Transverse colon (tissue), 4 donors: ENCODE data around the gene ELFN1. TPM values are rescaled to one million over a fixed set of nuclear protein-coding genes. Genes with fewer than 3 reads are reported as not detected.

ENCODE experiments used
- DNase-seq: peaks from one replicate; pipeline ENCODE4 v3.0.0-alpha.2; 2019
- H3K27ac ChIP-seq, 4 donors: fragments of 200-600 bp; sonication (generic); 2 replicates each; pipeline ENCODE4 v1.5.1; 2016 to 2018; ENCODE audit warnings: inconsistent platforms in 4 of 4
- H3K27me3 ChIP-seq: fragments of 200-600 bp; sonication (generic); 2 replicates; pipeline ENCODE4 v1.5.1; 2017; ENCODE audit warnings: inconsistent platforms
- H3K36me3 ChIP-seq, 4 donors: fragments of 200-600 bp; sonication (generic); 2 replicates each; pipeline ENCODE4 v1.5.1; 2017 to 2019; ENCODE audit warnings: inconsistent platforms in 4 of 4
- H3K4me1 ChIP-seq, 4 donors: fragments of 200-600 bp; sonication (generic); 2 replicates each; pipeline ENCODE4 v1.5.1; 2017 to 2020; ENCODE audit warnings: inconsistent platforms in 4 of 4
- H3K4me3 ChIP-seq, 4 donors: fragments of 200-600 bp; sonication (generic); 1 replicate in 1 of 4; 2 replicates in 3 of 4; pipeline versions ENCODE4 v1.5.1 to v1.6.1; 2017 to 2019; ENCODE audit warnings: inconsistent platforms in 4 of 4
- H3K9me3 ChIP-seq, 2 donors: fragments of 200-600 bp; sonication (generic); 2 replicates each; pipeline ENCODE4 v1.5.1; 2017 to 2019; ENCODE audit warnings: inconsistent platforms in 2 of 2
- EP300 ChIP-seq: sonication (generic); formaldehyde crosslinking; IDR thresholded peaks from one replicate; pipeline ENCODE4 v1.6.1; 2017; ENCODE audit warnings: antibody characterized with exemption, low read depth
- POLR2A ChIP-seq: fragments of 450-650 bp; IDR thresholded peaks from one replicate; pipeline ENCODE4 v1.6.1; 2016; ENCODE audit warnings: antibody characterized with exemption, mild to moderate bottlenecking, moderate library complexity
- POLR2AphosphoS5 ChIP-seq, 3 donors: sonication (generic); formaldehyde crosslinking; IDR thresholded peaks; one replicate each; pipeline ENCODE4 v1.6.1; 2016; ENCODE audit warnings: antibody characterized with exemption in 3 of 3
- WGBS, 2 donors: methylation state at CpG; one replicate each; pipeline ENCODE4 v1.1.5; 2018; ENCODE audit warnings: low coverage in 1 of 2; 5-methylcytosine and 5-hydroxymethylcytosine counted together
- in situ Hi-C, 4 donors: fragments of 200-750 bp; cut with MboI; loops; one replicate each; pipeline versions ENCODE4 v1.15.0 to v1.15.1; 2017; ENCODE audit warnings: low sequenced_read_pairs in 3 of 4, low pct_ligation_motif_present in 1 of 4, low pct_unique_long_range_greater_than_20kb in 1 of 4
- intact Hi-C: fragments of 100-400 bp; cut with DNase I; formaldehyde crosslinking; loops from one replicate; pipeline ENCODE4 v1.15.1; 2023; ENCODE audit warnings: low total_unique reads
- total RNA-seq, 4 donors: library from RNA; depleted of rRNA; stranded (reverse); fragments of >200 nt; gene quantifications; one replicate each; pipeline ENCODE4 v1.1.0, GENCODE V29; 2016
- TF ChIP-seq, protein P1 (sequence below), 5 experiments: fragments of 200-600 bp in 3 of 5; fragments of 450-650 bp in 2 of 5; sonication (generic) in 3 of 5; IDR thresholded peaks; 1 replicate in 2 of 5; 2 replicates in 3 of 5; pipeline ENCODE4 v1.5.1; 2016 to 2017; ENCODE audit warnings: antibody characterized with exemption in 5 of 5, inconsistent platforms in 3 of 5, mild to moderate bottlenecking in 2 of 5, moderate library complexity in 1 of 5

ELFN1 gene
- total RNA-seq, 4 donors from 2014 or later: 0.14 to 0.60 (median 0.32) TPM; not detected in 1

DNA sequence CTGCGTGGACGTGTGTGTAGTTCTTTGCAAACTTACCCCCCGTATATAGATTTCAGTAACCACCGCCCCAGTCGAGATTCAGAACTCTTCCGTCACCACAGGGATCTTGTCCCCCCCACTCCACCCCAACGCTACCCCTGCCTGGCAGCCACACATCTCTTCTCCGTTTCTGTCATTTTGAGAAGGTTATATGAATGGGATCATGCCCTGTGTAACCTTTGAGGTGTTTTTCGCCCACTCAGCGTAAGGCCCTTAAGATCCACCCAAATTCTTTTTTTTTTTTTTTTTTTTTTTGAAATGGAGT, 83.4 kb downstream of the ELFN1 start:
- in situ Hi-C loops: no loop called here

GRCh38 chr7:1754345-1754908, 84.3 kb downstream of the ELFN1 start:
- TF ChIP-seq EP300 (no peak), POLR2A (no peak), POLR2AphosphoS5 (IDR thresholded peaks at IDR 0.05) (no peak)
- TF ChIP-seq, protein P1, sequence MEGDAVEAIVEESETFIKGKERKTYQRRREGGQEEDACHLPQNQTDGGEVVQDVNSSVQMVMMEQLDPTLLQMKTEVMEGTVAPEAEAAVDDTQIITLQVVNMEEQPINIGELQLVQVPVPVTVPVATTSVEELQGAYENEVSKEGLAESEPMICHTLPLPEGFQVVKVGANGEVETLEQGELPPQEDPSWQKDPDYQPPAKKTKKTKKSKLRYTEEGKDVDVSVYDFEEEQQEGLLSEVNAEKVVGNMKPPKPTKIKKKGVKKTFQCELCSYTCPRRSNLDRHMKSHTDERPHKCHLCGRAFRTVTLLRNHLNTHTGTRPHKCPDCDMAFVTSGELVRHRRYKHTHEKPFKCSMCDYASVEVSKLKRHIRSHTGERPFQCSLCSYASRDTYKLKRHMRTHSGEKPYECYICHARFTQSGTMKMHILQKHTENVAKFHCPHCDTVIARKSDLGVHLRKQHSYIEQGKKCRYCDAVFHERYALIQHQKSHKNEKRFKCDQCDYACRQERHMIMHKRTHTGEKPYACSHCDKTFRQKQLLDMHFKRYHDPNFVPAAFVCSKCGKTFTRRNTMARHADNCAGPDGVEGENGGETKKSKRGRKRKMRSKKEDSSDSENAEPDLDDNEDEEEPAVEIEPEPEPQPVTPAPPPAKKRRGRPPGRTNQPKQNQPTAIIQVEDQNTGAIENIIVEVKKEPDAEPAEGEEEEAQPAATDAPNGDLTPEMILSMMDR (IDR thresholded peaks at IDR 0.05): no peak
- Histone ChIP-seq H3K27ac (no peak overlapping the region), H3K27me3 (peaks cover 23% of the 10 kb centered on the region), H3K36me3 (no peaks in the 10 kb centered on the region), H3K4me1 (no peaks in the 10 kb centered on the region), H3K9me3 (no peaks in the 10 kb centered on the region), H3K4me3 (no peak overlapping the region)
- in situ Hi-C loops: no loop called here
- intact Hi-C loops: no loop called here
- DNase-seq: no peak
- WGBS, 2 donors: 73 to 76% methylated on average over 4 to 5 of the region's 5 CpGs

More for the DNA sequence above, 83.4 kb downstream of the ELFN1 start:
- DNase-seq: no peak
- Histone ChIP-seq H3K9me3 (no peaks in the 10 kb centered on the region), H3K4me3 (no peak overlapping the region), H3K27ac (no peak overlapping the region), H3K36me3 (no peaks in the 10 kb centered on the region), H3K27me3 (peaks cover 32% of the 10 kb centered on the region), H3K4me1 (no peaks in the 10 kb centered on the region)
- TF ChIP-seq EP300 (no peak), POLR2A (no peak), POLR2AphosphoS5 (IDR thresholded peaks at IDR 0.05) (no peak)
- TF ChIP-seq, protein P1 (IDR thresholded peaks at IDR 0.05): no peak
- WGBS, 2 donors: 78 to 100% methylated on average over 1 to 10 of the region's 10 CpGs
- intact Hi-C loops: no loop called here

DNA sequence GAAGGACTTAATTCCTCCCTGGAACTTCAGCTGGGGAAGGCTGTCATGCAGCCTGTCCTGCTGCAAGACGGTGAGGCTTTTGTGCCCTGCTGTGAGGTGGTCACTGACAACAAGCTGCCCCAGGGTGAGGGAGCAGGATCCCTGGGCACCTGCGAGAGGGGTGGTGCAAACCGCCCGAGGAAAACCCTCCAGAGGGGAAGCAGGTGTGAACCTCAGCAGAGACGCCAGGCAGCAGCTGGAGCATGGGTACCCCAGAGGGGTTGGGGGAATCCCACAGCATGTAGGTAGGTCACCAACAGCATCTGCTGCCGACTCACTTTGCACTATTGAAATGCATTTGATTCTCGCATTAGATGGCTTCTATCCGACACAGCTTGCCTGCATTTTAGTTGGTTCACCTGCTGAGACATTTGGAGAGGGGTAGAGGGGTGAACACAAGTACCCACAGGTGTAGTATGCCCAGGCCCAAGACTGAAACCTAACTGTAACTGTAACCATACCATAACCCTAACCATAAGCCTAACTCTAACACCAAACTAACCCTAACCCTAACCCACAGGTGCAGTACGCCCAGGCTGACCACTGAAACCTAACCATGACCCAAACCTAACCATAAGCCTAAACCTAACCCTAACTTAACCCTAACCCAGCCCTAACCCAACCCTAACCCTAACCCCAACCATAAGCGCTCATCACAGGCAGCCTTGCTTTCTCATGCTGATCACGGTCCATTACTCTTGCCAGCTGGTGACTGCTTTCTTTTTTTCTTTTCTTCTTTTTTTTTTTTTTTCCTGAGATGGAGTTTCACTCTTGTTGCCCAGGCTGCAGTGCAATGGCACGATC, 85.9 kb downstream of the ELFN1 start:
- in situ Hi-C loops (no loop called here), intact Hi-C loops (no loop called here)
- Histone ChIP-seq H3K4me1 (no peaks in the 10 kb centered on the region), H3K27me3 (peaks cover 13% of the 10 kb centered on the region), H3K27ac (no peak overlapping the region), H3K9me3 (no peaks in the 10 kb centered on the region), H3K36me3 (no peaks in the 10 kb centered on the region), H3K4me3 (no peak overlapping the region)
- TF ChIP-seq POLR2A: no peak
- no peak for TF ChIP-seq POLR2AphosphoS5 (IDR thresholded peaks at IDR 0.05)
- TF ChIP-seq, protein P1 (IDR thresholded peaks at IDR 0.05): no peak
- TF ChIP-seq EP300: no peak
- no peak for DNase-seq
- WGBS, 2 donors: 71 to 90% methylated on average over 2 to 12 of the region's 12 CpGs

- H3K36me3 ChIP-seq: no peaks in the 10 kb centered on the region
- no peak for DNase-seq
- no peaks in the 10 kb centered on the region for H3K9me3 ChIP-seq
- in situ Hi-C loops: no loop called here
- TF ChIP-seq EP300: no peak
- TF ChIP-seq POLR2A: no peak
- no peak for TF ChIP-seq POLR2AphosphoS5 (IDR thresholded peaks at IDR 0.05)
- TF ChIP-seq, protein P1 (IDR thresholded peaks at IDR 0.05): no peak
- WGBS, 2 donors: 60% methylated on average over 13 of the region's 13 CpGs; no CpG with 5 or more reads in 1 of the 2 donors
- H3K27me3 ChIP-seq: peaks cover 13% of the 10 kb centered on the region
- H3K27ac ChIP-seq: no peak overlapping the region
- H3K4me1 ChIP-seq: no peaks in the 10 kb centered on the region
- H3K4me3 ChIP-seq: no peak overlapping the region
- intact Hi-C loops: no loop called here
Observed at GRCh38 chr7:1757601-1758000, 87.5 kb downstream of the ELFN1 start.
